GM18868 (cell line): ENCODE data around the gene PYCARD.
"Not testable (repeated sequence)": the region's sequence is repeated elsewhere in the genome, so short reads cannot be mapped to it uniquely, and the experiment has no call there.

ENCODE experiments used
- ATAC-seq: cut with Tn5 transposase; IDR thresholded peaks from one replicate; pipeline ENCODE4 v1.9.1; 2021; ENCODE audit warnings: mild to moderate bottlenecking, moderate library complexity; ENCODE audit not compliant: unreplicated experiment

The PYCARD gene

DNA sequence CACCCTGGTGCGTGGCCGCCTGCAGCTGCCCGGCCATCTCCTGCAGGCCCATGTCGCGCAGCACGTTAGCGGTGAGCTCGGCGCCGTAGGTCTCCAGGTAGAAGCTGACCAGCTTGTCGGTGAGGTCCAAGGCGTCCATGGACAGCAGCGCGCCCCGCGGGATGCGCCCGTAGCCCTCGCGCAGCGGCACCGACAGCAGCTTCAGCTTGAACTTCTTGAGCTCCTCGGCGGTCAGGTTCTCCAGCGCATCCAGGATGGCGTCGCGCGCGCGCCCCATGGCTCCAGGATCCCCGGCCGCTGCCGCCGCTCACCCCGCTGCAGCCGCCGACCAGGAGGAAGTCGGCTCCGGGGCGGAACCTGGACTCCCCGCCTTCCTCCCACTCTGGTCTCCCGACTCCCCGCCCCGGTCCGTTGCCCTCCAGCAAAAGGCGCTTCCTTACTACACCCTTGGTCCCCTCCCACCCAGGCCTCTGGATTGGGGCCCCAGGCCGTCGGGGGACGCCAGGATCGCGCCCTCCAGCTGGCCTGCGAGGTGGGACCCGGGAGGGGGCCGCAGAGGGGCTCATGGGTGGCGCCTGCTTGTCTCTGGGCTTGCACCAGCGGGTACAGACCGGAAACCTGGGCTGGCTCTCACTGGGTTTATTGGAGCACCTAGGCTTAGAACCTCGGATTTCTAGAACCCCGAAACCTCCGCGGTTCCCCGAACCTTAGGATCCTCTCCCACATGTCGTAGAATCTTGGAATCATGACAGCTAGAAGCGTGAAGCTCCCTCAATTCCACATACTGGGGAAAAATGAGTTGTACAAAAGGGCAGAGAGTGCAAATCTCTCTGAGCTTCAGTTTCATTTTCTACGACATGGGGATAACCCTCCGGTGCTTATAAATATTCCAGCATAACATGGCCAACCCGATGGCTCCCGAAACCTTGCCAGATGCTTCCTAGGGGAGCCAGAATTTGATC is at the start of gene PYCARD:
PYCARD (minus strand) TSS at position 347 of the 962 bp plus-strand sequence; CDS start at position 277, 70 bp downstream.
- ATAC-seq, result peak; percentile 37

DNA sequence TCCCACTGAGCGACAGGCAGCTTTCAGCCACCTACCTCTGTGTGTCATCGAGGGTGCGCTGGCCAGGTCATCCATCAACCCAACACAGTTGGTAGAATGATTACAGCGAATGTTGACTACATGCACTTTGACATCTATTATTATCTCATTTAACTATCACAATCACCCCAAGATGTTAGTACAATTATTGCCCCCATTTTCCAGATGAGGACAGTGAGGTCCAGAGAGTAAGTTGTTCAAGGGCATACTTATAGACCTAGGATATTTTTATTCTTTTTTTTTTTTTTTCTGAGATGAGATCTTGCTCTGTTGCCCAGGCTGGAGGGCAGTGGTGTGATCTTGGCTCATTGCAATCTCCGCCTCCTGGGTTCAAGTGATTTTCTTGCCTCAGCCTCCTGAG is 48.9 kb upstream of the PYCARD start:
- no peak for ATAC-seq

DNA sequence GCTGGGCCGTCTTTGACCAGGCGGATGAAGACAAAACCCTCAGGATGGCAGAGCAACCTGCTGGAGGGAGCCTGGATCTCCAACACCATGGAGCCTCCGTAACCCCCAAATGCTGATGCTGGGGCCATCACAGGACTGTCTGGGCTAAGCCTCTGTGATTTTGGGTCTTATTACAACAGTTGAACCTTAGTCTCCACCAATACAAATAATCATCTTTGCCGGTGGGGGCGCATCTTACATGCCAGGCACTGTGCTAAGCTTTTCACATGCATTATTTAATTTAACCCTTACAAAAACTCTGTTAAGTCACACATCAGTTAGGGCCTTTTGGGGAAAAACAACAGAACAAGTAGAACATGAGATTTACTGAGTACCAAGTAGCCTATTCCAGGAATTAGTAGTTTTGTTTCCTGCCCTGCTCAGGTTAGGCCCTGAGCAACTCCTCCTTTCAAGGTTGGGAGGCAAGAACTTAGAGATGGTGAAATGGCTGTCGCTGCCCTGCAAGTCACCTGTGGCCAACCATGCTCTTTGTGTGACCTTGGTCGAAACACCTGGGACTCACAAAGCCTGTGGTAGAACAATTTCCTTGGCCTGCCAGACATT is 48.3 kb upstream of the PYCARD start:
- ATAC-seq, result no peak

DNA sequence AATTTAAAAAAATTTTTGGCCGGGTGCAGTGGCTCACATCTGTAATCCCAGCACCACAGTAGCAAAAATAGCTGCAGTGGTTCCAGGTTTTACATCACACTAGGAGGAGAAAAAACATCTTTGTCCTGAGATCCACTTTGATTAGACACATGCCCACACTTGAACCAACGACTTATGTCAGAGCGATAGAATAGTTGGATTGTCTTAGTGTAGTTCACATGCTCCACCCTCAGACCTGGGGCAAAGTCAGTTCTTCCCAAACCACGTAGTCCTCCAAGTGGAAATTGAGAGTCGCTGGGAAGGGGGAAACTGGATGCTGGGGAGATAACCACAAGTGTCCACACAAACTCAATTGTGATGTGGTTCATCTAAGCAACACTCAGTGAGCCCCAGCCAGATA is 45.8 kb upstream of the PYCARD start:
- ATAC-seq, result no peak

DNA sequence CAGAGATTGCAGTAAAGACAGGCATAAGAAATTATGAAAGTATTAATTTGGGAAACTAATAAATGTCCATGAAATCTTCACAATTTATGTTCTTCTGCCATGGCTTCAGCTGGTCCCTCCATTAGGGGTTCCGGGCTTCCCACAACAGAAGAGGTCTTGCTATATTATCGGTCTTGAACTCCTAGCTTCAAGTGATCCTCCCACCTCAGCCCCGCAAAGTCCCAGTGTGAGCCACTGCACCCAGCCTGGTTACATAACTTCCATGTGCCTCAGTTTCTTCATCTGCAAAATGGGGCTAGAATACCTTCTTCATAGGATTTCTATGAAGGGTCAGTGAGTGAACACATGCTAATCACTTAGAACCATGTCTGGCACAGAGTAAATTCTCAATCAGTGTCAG is 43.7 kb upstream of the PYCARD start:
- ATAC-seq, result no peak

DNA sequence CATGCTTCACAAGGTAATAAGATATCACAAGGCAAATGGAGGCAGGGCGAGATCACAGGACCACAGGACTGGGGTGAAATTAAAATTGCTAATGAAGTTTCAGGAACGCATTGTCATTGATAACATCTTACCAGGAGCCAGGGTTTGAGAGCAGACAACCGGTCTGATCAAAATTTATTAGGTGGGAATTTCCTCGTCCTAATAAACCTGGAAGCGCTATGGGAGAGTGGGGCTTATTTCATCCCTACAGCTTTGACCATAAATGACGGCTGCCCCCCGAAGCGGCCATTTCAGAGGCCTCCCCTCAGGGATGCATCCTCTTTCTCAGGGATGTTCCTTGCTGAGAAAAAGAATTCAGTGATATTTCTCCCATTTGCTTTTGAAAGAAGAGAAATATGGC is 43.0 kb upstream of the PYCARD start:
- not testable (repeated sequence) for ATAC-seq

DNA sequence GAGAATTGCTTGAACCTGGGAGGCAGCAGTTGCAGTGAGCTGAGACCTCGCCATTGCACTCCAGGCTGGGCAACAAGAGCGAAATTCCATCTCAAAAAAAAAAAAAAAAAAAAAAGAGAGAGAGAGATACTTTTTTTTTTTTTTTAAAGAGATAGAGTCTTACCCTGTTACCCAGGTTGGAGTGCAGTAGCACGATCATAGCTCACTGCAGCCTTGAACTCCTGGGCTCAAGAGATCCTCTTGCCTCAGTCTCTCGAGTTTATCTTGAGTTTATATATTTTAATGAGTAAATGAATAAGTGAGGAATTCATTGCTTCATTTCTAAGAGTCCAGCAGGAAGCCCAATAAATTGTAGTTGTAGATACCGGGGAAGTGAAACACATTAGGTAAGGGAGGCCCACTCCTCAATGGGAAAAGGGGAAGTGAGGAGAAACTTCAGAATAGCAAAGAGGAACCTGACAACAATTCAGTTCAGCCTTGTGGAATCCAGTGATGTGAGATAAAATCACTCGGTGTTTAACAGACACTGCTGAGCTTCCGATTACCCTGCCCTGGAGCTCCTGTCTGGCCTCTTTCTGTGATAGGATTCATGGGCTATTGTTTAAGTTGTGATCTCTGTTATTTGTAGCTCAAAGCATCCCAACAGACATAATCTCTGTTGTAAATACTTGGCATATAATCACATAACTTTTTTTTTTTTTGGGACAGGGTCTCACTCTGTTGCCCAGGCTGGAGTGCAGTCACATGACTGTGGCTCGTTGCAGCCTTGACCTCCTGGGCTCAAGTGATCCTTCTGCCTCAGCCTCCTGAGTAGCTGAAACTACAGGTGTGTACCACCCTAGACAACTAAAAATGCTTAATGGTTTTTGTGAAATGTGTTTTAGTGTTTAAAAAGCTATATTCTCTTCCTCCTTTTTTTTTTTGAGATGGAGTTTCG is 41.4 kb upstream of the PYCARD start:
- peak; percentile 72 for ATAC-seq

DNA sequence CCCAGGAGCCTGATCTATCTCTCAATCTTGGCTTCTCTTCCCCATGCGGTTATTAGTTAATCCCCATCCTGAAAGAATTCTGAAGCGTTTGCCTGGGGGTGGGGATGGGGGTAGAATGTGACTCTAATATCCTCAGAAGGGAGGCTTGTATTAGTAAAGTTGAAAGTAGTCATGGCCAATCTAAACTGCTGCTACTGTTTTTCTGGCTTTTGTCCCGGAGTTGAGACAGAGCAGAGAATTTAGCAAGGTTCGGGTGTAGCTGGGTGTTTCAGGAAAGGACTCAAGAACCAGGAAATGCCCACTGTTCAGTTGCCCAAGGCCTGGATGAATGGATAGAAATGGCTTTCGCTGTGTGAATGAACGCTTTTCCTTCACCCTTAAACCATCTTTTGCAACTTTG is 39.6 kb upstream of the PYCARD start:
- ATAC-seq, result no peak

DNA sequence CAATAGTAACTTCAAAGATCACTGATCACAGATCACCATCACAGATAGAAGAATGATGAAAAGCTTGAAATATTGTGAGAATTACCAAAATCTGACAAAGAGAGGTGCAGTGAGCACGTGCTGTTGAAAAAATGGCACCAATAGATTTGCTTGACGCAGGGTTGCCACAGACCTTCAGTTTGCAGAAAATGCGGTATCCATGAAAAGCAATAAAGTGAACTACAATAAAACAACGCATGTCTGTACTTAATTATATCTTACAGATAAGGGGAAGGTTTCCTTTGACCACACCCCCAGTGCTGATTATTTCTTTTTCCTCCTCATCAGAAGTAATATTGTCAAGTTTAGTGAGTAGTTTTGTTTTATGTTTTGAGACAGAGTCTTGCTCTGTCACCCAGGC is 35.5 kb upstream of the PYCARD start:
- ATAC-seq, result no peak

DNA sequence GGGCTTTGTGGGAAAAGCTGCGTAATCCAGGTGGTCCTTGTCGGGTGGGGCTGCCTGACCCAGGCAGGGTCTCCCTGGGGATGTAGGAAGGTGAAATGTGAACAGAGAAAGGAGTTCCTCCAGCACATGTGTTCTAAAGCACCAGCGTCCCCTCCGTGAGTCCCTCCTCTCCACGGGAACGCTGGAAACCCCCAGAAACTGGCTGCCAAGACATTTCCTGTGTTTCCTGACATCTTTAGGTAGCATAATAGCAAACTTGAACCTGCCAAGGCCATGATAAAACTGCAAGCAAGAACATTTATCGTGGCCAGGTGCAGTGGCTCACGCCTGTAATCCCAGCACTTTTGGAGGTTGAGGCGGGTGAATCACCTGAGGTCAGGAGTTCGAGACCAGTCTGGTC is 26.9 kb upstream of the PYCARD start:
- no peak for ATAC-seq

DNA sequence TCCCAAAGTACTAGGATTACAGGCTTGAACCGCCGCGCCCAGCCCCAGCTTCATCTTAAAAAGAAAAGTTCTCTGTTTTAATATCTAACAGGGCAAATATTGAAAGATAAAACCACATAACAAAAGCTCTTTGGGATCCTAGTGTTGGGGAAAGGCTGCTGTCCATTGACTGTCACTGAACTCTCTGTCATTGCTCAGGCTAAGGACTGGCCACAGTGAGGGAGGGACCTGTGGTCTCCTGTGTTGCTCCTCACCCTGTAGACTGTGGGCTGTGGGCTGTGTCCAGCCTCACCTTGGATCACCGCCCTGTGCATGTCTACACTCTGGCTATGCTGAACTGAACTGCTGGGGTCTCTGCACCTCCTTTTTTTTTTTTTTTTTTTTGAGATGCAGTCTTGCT is 25.6 kb upstream of the PYCARD start:
- ATAC-seq, result no peak

DNA sequence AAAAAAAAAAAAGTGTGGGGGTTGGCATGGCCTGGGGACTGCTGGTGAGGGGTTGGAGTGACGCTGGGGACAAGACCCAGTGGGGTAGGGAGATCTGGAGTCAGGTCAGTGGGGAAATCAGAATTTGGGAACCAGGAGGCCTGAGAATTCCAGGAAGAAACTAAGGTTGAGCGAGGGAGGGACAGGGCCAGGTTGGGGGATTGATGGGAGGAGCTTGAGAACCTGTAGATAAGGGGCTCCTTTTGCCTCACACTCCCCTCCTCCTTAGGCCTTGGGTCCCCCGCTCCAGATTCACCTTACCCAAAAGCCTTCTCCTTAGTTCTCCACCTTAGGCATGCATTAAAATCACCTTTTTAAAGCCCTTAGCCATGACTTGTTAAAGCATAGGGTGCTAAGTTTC is 22.6 kb upstream of the PYCARD start:
- no peak for ATAC-seq

DNA sequence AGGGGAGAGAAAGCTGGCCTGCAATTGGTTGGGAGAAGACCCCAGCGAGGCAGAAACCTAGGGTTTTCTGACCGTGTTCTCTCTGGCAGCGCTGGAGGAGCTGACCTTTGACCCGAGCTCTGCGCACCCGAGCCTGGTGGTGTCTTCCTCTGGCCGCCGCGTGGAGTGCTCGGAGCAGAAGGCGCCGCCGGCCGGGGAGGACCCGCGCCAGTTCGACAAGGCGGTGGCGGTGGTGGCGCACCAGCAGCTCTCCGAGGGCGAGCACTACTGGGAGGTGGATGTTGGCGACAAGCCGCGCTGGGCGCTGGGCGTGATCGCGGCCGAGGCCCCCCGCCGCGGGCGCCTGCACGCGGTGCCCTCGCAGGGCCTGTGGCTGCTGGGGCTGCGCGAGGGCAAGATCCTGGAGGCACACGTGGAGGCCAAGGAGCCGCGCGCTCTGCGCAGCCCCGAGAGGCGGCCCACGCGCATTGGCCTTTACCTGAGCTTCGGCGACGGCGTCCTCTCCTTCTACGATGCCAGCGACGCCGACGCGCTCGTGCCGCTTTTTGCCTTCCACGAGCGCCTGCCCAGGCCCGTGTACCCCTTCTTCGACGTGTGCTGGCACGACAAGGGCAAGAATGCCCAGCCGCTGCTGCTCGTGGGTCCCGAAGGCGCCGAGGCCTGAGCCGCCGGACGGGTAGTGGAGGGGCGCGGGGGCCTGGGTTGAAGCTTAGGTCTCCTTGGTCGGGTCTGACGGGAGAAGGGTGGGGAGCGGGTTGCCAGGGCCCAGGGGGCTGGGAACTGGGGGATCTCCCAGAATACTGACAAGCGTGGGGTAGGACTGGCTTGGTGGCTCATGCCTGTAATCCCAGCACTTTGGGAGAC is 21.8 kb upstream of the PYCARD start:
- ATAC-seq, result no peak

DNA sequence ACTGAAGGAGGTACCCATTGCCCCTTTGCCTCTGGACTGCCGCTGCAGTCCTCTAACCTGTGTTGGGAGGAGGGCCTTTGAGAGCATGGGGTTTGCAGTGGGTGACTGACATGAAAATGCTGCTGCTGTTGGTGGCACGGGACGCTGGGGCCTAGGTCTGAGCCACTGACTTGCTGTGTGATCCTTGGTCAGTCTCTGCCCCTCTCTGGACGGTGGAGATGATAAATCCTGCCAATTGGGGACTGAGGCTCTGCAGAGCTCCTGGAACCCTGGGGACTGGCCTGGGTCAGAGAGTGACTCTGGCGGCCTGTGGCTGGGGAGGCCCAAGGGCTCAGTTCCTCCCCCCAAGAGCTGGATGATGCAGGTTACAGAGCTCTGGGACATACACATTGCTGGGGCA is 20.5 kb upstream of the PYCARD start:
- ATAC-seq, result no peak

DNA sequence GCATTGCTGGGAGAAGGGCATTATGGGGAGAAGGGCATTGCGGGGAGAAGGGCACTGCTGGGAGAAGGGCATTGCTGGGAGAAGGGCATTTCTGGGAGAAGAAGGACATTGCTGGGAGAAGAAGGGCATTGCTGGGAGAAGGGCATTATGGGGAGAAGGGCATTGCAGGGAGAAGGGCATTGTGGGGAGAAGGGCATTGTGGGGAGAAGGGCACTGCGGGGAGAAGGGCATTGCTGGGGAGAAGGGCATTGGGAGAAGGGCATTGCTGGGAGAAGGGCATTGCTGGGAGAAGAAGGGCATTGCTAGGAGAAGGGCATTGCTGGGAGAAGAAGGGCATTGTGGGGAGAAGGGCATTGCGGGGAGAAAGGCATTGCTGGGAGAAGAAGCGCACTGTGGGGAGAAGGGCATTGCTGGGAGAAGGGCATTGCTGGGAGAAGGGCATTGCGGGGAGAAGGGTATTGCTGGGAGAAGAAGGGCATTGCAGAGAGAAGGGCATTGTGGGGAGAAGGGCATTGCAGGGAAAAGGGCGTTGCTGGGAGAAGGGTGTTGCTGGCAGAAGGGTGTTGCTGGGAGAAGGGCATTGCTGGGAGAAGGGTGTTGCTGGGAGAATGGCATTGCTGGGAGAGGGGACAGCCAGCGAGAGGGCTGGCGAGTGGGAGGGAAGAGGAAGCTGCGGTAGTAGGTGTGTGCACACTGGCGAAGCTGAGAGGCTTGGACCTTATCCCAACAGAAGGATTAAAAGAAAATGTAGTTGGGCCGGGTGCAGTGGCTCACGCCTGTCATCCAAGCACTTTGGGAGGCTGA is 19.0 kb upstream of the PYCARD start:
- no peak for ATAC-seq

DNA sequence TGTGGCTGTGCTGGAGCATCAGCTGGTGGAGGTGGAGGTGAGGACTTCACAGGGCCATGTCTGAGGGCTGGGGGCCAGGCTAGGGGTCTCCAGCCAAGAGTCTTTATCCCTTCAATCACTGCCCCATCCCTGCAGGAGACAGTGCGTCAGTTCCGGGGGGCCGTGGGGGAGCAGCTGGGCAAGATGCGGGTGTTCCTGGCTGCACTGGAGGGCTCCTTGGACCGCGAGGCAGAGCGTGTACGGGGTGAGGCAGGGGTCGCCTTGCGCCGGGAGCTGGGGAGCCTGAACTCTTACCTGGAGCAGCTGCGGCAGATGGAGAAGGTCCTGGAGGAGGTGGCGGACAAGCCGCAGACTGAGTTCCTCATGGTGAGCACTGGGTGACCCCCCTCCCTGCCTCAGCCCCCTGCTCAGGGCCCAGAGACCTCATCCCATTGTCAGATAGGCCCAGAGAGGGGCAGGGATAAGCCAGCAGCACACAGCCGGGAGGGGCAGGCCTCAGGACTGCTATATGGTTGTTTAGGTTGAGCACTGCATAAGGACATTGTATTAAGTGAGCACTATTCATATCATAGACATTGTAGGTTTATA is 16.7 kb upstream of the PYCARD start:
- ATAC-seq, result no peak

DNA sequence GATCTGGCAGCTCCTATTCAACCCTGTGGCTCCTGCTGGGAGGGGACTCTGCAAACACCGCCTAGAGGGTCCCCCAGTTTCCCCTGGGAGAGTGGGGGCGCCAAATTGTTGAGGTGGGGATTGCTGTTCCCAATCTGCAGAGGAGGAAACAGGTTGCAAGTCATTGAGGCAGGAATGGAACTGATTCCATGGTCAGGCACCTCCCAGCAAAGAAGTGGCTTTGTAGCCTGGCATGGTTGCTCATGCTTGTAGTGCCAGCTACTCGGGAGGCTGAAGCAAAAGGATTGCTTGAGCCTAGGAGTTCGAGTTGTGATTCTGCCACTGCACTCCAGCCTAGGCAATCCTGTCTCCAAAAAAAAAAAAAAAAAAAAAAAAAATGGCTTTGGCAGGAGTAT is 14.6 kb upstream of the PYCARD start:
- no peak for ATAC-seq

DNA sequence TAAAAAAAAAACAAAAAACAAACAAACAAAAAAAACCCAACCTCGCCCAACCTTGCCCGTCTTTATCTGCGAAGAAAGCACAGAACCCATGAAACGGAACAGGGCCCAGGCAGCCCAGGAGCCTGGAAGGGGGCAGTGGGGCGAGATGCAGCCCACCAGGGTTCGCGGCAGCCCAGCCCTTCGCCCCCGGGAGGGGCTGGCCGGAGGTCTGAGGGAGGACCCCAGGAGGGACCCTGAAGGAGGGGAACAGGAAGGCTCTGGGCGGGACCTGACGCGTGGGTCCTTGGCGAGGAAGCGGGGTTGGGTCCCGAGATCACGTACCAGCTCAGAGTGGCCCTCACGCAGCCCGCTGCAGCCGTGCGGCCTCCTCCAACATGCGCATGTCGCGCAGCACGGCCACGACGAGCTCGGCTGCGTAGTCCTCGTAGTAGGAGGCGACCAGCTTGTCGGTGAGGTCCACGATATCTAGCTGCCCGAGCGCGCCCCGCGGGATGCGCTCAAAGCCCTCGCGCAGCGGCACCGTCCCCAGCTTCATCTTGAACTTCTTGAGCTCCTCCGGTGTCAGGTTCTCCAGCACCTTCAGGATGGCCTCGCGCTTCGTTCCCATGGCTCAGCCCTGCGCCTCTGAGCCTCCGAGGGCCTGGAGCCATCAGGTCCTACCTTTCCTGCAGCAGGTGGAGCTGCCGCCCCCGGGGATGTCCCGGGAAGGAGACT is 14.0 kb upstream of the PYCARD start, which contains the start of gene PYDC1:
PYDC1 (minus strand) TSS at position 714 of the 714 bp plus-strand sequence; CDS start at position 607, 107 bp downstream.
- ATAC-seq, result no peak
